Epithelial cell of proximal tubule (primary cell): ENCODE data around the gene DNTT. TPM values are rescaled to one million over a fixed set of nuclear protein-coding genes. Genes with fewer than 3 reads are reported as not detected.
"Not testable (repeated sequence)": the region's sequence is repeated elsewhere in the genome, so short reads cannot be mapped to it uniquely, and the experiment has no call there.

Experiments
- DNase-seq: peaks from one replicate; pipeline ENCODE4 v3.0.0-alpha.2; 2011; ENCODE audit warnings: low read depth
- H3K4me3 ChIP-seq: 2 replicates; pipeline ENCODE4 v1.5.1; 2011; ENCODE audit warnings: low read depth, mild to moderate bottlenecking, low read length
- CTCF ChIP-seq: conservative IDR thresholded peaks from 2 replicates; pipeline ENCODE4 v1.5.1; 2012; ENCODE audit warnings: low read depth, mild to moderate bottlenecking, low read length
- total RNA-seq: library from RNA; depleted of rRNA; stranded (reverse); fragments of >200 nt; gene quantifications from 2 replicates; pipeline ENCODE4 v1.2.3, GENCODE V29; 2015

DNTT gene
- total RNA-seq, 1 donor from 2014 or later = not detected

- no peak overlapping the region for H3K4me3 ChIP-seq
- no peak for TF ChIP-seq CTCF
- no peak for DNase-seq
Measured at GRCh38 chr10:96295475-96295874, 8.8 kb upstream of the DNTT start.

GRCh38 chr10:96297486-96297885, 6.7 kb upstream of the DNTT start:
- no peak for DNase-seq
- H3K4me3 ChIP-seq = no peak overlapping the region
- no peak for TF ChIP-seq CTCF

GRCh38 chr10:96298362-96298761, 5.9 kb upstream of the DNTT start:
- no peak overlapping the region for H3K4me3 ChIP-seq
- no peak for DNase-seq
- TF ChIP-seq CTCF = no peak

GRCh38 chr10:96299383-96299782, 4.9 kb upstream of the DNTT start:
- TF ChIP-seq CTCF = no peak
- no peak overlapping the region for H3K4me3 ChIP-seq
- DNase-seq = no peak

GRCh38 chr10:96301616-96302015, 2.6 kb upstream of the DNTT start:
- no peak for DNase-seq
- no peak overlapping the region for H3K4me3 ChIP-seq
- TF ChIP-seq CTCF = no peak

GRCh38 chr10:96305019-96305418, 785 bp downstream of the DNTT start:
- no peak for TF ChIP-seq CTCF
- DNase-seq = no peak
- H3K4me3 ChIP-seq = no peak overlapping the region

GRCh38 chr10:96306516-96306915, 2.3 kb downstream of the DNTT start:
- no peak for DNase-seq
- TF ChIP-seq CTCF = no peak
- H3K4me3 ChIP-seq = no peak overlapping the region

GRCh38 chr10:96308854-96309253, 4.6 kb downstream of the DNTT start:
- not testable (repeated sequence) for H3K4me3 ChIP-seq, DNase-seq
